Liver (tissue), 9 donors: ENCODE data around the gene DDI1. TPM values are rescaled to one million over a fixed set of nuclear protein-coding genes. Genes with fewer than 3 reads are reported as not detected.

Experiments used
- DNase-seq: peaks from one replicate; pipeline ENCODE4 v3.0.0-alpha.2; 2017; ENCODE audit warnings: low spot score
- H3K27ac ChIP-seq, 2 donors: one replicate each; pipeline ENCODE4 v1.7.0; 2013; ENCODE audit warnings: inconsistent platforms in 2 of 2, low read length in 2 of 2, control low read depth in 1 of 2, low read depth in 1 of 2, mild to moderate bottlenecking in 1 of 2
- H3K27me3 ChIP-seq, 4 donors: one replicate each; pipeline versions ENCODE4 v1.6.1 to v1.7.0; 2013; ENCODE audit warnings: low read length in 3 of 4, inconsistent platforms in 1 of 4, mild to moderate bottlenecking in 1 of 4, moderate library complexity in 1 of 4; ENCODE audit not compliant: control insufficient read depth in 4 of 4, insufficient read depth in 4 of 4
- H3K36me3 ChIP-seq, 4 donors: one replicate each; pipeline versions ENCODE4 v1.6.1 to v1.7.0; 2013; ENCODE audit warnings: low read length in 3 of 4, mild to moderate bottlenecking in 3 of 4, low read depth in 1 of 4, moderate library complexity in 1 of 4; ENCODE audit not compliant: control insufficient read depth in 4 of 4, insufficient read depth in 3 of 4
- H3K4me1 ChIP-seq, 4 donors: one replicate each; pipeline versions ENCODE4 v1.6.1 to v1.7.0; 2013; ENCODE audit warnings: low read length in 3 of 4, mild to moderate bottlenecking in 3 of 4, moderate library complexity in 1 of 4; ENCODE audit not compliant: control insufficient read depth in 4 of 4, insufficient read depth in 4 of 4
- H3K4me3 ChIP-seq, 3 donors: one replicate each; pipeline versions ENCODE4 v1.6.1 to v1.7.0; 2013; ENCODE audit warnings: low read length in 3 of 3, control low read depth in 1 of 3, low read depth in 1 of 3, mild to moderate bottlenecking in 1 of 3
- H3K9ac ChIP-seq, 2 donors: one replicate each; pipeline ENCODE4 v1.7.0; 2013; ENCODE audit warnings: low read length in 2 of 2, mild to moderate bottlenecking in 2 of 2, moderate library complexity in 2 of 2, control low read depth in 1 of 2, low read depth in 1 of 2
- H3K9me3 ChIP-seq, 4 donors: one replicate each; pipeline versions ENCODE4 v1.6.1 to v1.7.0; 2013; ENCODE audit warnings: low read length in 3 of 4; ENCODE audit not compliant: control insufficient read depth in 4 of 4
- ATF3 ChIP-seq: IDR thresholded peaks from 2 replicates; pipeline ENCODE4 v1.6.1; 2016; ENCODE audit warnings: antibody characterized with exemption
- CTCF ChIP-seq: fragments of 150-350 bp; IDR thresholded peaks from 2 replicates; pipeline ENCODE4 v1.5.1; 2017; ENCODE audit warnings: improper control_type of control experiment, low read depth, low read length; ENCODE audit not compliant: missing input control
- EGR1 ChIP-seq, 2 donors: IDR thresholded peaks; 2 replicates each; pipeline ENCODE4 v1.6.1; 2016 to 2018; ENCODE audit warnings: antibody characterized with exemption in 2 of 2, low read depth in 2 of 2
- FOXA1 ChIP-seq: IDR thresholded peaks from 2 replicates; pipeline ENCODE4 v1.6.1; 2016; ENCODE audit warnings: antibody characterized with exemption
- FOXA2 ChIP-seq: IDR thresholded peaks from 2 replicates; pipeline ENCODE4 v1.6.1; 2016; ENCODE audit warnings: antibody characterized with exemption
- GABPA ChIP-seq, 2 donors: IDR thresholded peaks in 1 of 2; conservative IDR thresholded peaks in 1 of 2; 2 replicates each; pipeline ENCODE4 v1.6.1; 2016; ENCODE audit warnings: antibody characterized with exemption in 2 of 2, mild to moderate bottlenecking in 1 of 2, moderate library complexity in 1 of 2
- HNF4A ChIP-seq, 2 donors: conservative IDR thresholded peaks; 2 replicates each; pipeline ENCODE4 v1.6.1; 2016; ENCODE audit warnings: antibody characterized with exemption in 2 of 2, mild to moderate bottlenecking in 2 of 2
- HNF4G ChIP-seq: IDR thresholded peaks from 2 replicates; pipeline ENCODE4 v1.6.1; 2016; ENCODE audit warnings: antibody characterized with exemption
- JUND ChIP-seq, 2 donors: IDR thresholded peaks; 2 replicates each; pipeline ENCODE4 v1.6.1; 2016; ENCODE audit warnings: antibody characterized with exemption in 2 of 2
- MAX ChIP-seq: IDR thresholded peaks from 2 replicates; pipeline ENCODE4 v1.6.1; 2016; ENCODE audit warnings: antibody characterized with exemption
- NR2F2 ChIP-seq: IDR thresholded peaks from 2 replicates; pipeline ENCODE4 v1.6.1; 2016; ENCODE audit warnings: antibody characterized with exemption
- RAD21 ChIP-seq, 2 donors: IDR thresholded peaks; 2 replicates each; pipeline ENCODE4 v1.6.1; 2016; ENCODE audit warnings: antibody characterized with exemption in 2 of 2, mild to moderate bottlenecking in 2 of 2
- REST ChIP-seq: IDR thresholded peaks from 2 replicates; pipeline ENCODE4 v1.6.1; 2016; ENCODE audit warnings: antibody characterized with exemption, mild to moderate bottlenecking
- RXRA ChIP-seq, 2 donors: IDR thresholded peaks; 2 replicates each; pipeline ENCODE4 v1.6.1; 2017 to 2018; ENCODE audit warnings: antibody characterized with exemption in 2 of 2, mild to moderate bottlenecking in 1 of 2
- SP1 ChIP-seq: IDR thresholded peaks from 2 replicates; pipeline ENCODE4 v1.6.1; 2018; ENCODE audit warnings: antibody characterized with exemption, mild to moderate bottlenecking
- TAF1 ChIP-seq: conservative IDR thresholded peaks from 2 replicates; pipeline ENCODE4 v1.6.1; 2016; ENCODE audit warnings: antibody characterized with exemption, mild to moderate bottlenecking
- YY1 ChIP-seq: IDR thresholded peaks from 2 replicates; pipeline ENCODE4 v1.6.1; 2016; ENCODE audit warnings: antibody characterized with exemption, mild to moderate bottlenecking
- ZBTB33 ChIP-seq: IDR thresholded peaks from 2 replicates; pipeline ENCODE4 v1.6.1; 2016; ENCODE audit warnings: antibody characterized with exemption
- WGBS: extraction: QIAGEN DNeasy Blood & Tissue Kit; methylation state at CpG from one replicate; pipeline ENCODE4 v1.1.7; 2013; 5-methylcytosine and 5-hydroxymethylcytosine counted together
- polyA plus RNA-seq, 2 donors: library from polyadenylated mRNA; stranded (reverse) in 1 of 2; unstranded in 1 of 2; fragments of 200-250 nt in 1 of 2; fragments of >200 nt in 1 of 2; fragmentation: Nextera tagmentation in 1 of 2; extraction: Ambion mirVana in 1 of 2; gene quantifications; one replicate each; pipeline versions ENCODE4 v1.2.1 to v1.2.3, GENCODE V29; 2013 to 2015
- total RNA-seq, 2 donors: library from RNA; depleted of rRNA; stranded (reverse); fragments of >200 nt; gene quantifications; one replicate each; pipeline ENCODE4 v1.2.3, GENCODE V29; 2014
- donor health status: healthy.
- donor health status: healthy.
- donor health status: healthy.
- donor health status: healthy.
- donor health status: healthy.

Gene DDI1
- total and polyA plus RNA-seq, 4 donors: 0.07 TPM; not detected in 3

- Histone ChIP-seq H3K4me3 (no peak overlapping the region), H3K9ac (no peak overlapping the region), H3K27ac (no peak overlapping the region), H3K9me3 (no peaks in the 10 kb centered on the region), H3K4me1 (no peaks in the 10 kb centered on the region), H3K36me3 (no peaks in the 10 kb centered on the region), H3K27me3 (no peaks in the 10 kb centered on the region)
- no peak for TF ChIP-seq MAX
- no peak for TF ChIP-seq SP1
- no peak for TF ChIP-seq EGR1 (IDR thresholded peaks at IDR 0.05; ENCODE audit: low read depth in 2 of 2)
- TF ChIP-seq NR2F2: no peak
- no peak for TF ChIP-seq JUND (IDR thresholded peaks at IDR 0.05)
- TF ChIP-seq ZBTB33: no peak
- no peak for TF ChIP-seq FOXA2
- no peak for TF ChIP-seq HNF4A (conservative IDR thresholded peaks at IDR 0.05)
- TF ChIP-seq YY1: no peak
- no peak for TF ChIP-seq HNF4G
- no peak for TF ChIP-seq CTCF
- no peak for TF ChIP-seq TAF1
- no peak for TF ChIP-seq GABPA (IDR thresholded peaks at IDR 0.05 in 1 of 2, conservative IDR thresholded peaks at IDR 0.05 in 1 of 2)
- no peak for TF ChIP-seq REST
- TF ChIP-seq FOXA1: no peak
- TF ChIP-seq ATF3: no peak
- no peak for TF ChIP-seq RAD21 (IDR thresholded peaks at IDR 0.05)
- TF ChIP-seq RXRA (IDR thresholded peaks at IDR 0.05): no peak
- WGBS: 83% methylated on average over 4 of the region's 4 CpGs
- no peak for DNase-seq
Observed at GRCh38 chr11:104075706-104076105, 39.3 kb downstream of the DDI1 start.
